GM12878 (cell line): ENCODE results near the gene CDX1.

ENCODE experiments used
- EP300 ChIP-seq, 2 experiments: fragments of 150-350 bp in 1 of 2; IDR thresholded peaks; 2 replicates each; pipeline ENCODE4 v1.6.1; 2011 to 2012; ENCODE audit warnings: low read depth in 2 of 2, low read length in 2 of 2, borderline replicate concordance in 1 of 2, improper control_type of control experiment in 1 of 2, inconsistent platforms in 1 of 2; ENCODE audit not compliant: control insufficient read depth in 1 of 2
- GABPA ChIP-seq: IDR thresholded peaks from 2 replicates; pipeline ENCODE4 v1.6.1; 2014; ENCODE audit warnings: antibody characterized with exemption, low read depth, mild to moderate bottlenecking, inconsistent platforms
- NFYB ChIP-seq: IDR thresholded peaks from 2 replicates; pipeline ENCODE4 v1.6.1; 2011; ENCODE audit warnings: low read depth, mild to moderate bottlenecking, low read length, improper control_type of control experiment, moderate library complexity; ENCODE audit not compliant: insufficient read depth
- SPI1 ChIP-seq: IDR thresholded peaks from 2 replicates; pipeline ENCODE4 v1.6.1; 2011; ENCODE audit warnings: low read depth, mild to moderate bottlenecking, low read length, moderate library complexity, borderline replicate concordance; ENCODE audit not compliant: insufficient read depth
- TF ChIP-seq, protein P1 (sequence below), 3 experiments: IDR thresholded peaks in 2 of 3; conservative IDR thresholded peaks in 1 of 3; 2 replicates each; pipeline ENCODE4 v1.5.1; 2011; ENCODE audit warnings: low read depth in 3 of 3, low read length in 3 of 3, mild to moderate bottlenecking in 3 of 3, control low read depth in 2 of 3, moderate library complexity in 2 of 3, inconsistent platforms in 1 of 3, mixed read lengths in 1 of 3; ENCODE audit not compliant: control insufficient read depth in 2 of 3, insufficient read depth in 1 of 3; ENCODE audit errors: extremely low read depth in 1 of 3
- TF ChIP-seq, protein P2 (sequence below): IDR thresholded peaks from 2 replicates; pipeline ENCODE4 v1.6.1; 2012; ENCODE audit warnings: mild to moderate bottlenecking, low read depth, low read length

DNA sequence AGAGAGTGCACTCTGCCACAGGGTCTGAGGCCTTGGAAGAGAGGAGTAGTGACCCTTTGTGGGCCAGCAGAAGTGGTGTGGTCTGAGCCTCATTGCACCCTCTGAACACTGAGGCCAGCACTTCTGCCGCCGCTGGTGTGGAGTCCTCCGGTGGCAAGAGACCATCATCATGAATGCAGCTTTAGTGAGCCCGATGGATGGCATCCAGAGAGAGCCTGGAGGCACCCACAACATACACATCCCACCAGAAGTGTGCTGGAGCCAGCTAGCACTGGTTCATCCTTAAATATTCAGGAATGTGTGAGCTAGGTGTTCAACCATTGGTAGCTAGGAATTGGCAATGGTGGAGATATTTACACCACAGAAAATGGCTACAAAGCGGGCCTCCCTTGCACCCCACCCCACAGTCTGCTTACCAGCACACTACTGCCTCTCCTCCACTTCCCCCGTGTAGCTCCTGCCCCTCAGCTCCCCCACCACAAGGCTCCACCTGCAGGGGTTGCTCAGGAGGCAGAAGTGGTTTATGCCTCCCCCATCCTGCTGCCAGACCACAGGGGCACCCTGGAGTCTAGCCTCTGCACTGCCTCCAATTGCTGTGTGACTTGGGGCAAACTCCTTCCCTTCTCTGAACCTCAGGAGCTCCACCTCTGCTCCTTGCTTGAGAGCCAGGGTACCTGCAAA is 39.7 kb downstream of the CDX1 start:
- TF ChIP-seq EP300 (IDR thresholded peaks at IDR 0.05; ENCODE audit: borderline replicate concordance in 1 of 2, control insufficient read depth in 1 of 2, low read depth in 2 of 2, low read length in 2 of 2) (no peak), GABPA (no peak), NFYB (no peak), SPI1 (no peak)
- TF ChIP-seq, protein P1, sequence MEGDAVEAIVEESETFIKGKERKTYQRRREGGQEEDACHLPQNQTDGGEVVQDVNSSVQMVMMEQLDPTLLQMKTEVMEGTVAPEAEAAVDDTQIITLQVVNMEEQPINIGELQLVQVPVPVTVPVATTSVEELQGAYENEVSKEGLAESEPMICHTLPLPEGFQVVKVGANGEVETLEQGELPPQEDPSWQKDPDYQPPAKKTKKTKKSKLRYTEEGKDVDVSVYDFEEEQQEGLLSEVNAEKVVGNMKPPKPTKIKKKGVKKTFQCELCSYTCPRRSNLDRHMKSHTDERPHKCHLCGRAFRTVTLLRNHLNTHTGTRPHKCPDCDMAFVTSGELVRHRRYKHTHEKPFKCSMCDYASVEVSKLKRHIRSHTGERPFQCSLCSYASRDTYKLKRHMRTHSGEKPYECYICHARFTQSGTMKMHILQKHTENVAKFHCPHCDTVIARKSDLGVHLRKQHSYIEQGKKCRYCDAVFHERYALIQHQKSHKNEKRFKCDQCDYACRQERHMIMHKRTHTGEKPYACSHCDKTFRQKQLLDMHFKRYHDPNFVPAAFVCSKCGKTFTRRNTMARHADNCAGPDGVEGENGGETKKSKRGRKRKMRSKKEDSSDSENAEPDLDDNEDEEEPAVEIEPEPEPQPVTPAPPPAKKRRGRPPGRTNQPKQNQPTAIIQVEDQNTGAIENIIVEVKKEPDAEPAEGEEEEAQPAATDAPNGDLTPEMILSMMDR (IDR thresholded peaks at IDR 0.05 in 2 of 3, conservative IDR thresholded peaks at IDR 0.05 in 1 of 3; ENCODE audit: control insufficient read depth in 2 of 3, extremely low read depth in 1 of 3, insufficient read depth in 1 of 3, low read depth in 3 of 3, low read length in 3 of 3) = no peak
- TF ChIP-seq, protein P2, sequence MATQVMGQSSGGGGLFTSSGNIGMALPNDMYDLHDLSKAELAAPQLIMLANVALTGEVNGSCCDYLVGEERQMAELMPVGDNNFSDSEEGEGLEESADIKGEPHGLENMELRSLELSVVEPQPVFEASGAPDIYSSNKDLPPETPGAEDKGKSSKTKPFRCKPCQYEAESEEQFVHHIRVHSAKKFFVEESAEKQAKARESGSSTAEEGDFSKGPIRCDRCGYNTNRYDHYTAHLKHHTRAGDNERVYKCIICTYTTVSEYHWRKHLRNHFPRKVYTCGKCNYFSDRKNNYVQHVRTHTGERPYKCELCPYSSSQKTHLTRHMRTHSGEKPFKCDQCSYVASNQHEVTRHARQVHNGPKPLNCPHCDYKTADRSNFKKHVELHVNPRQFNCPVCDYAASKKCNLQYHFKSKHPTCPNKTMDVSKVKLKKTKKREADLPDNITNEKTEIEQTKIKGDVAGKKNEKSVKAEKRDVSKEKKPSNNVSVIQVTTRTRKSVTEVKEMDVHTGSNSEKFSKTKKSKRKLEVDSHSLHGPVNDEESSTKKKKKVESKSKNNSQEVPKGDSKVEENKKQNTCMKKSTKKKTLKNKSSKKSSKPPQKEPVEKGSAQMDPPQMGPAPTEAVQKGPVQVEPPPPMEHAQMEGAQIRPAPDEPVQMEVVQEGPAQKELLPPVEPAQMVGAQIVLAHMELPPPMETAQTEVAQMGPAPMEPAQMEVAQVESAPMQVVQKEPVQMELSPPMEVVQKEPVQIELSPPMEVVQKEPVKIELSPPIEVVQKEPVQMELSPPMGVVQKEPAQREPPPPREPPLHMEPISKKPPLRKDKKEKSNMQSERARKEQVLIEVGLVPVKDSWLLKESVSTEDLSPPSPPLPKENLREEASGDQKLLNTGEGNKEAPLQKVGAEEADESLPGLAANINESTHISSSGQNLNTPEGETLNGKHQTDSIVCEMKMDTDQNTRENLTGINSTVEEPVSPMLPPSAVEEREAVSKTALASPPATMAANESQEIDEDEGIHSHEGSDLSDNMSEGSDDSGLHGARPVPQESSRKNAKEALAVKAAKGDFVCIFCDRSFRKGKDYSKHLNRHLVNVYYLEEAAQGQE = no peak
